Spinal cord (tissue), 10 donors: ENCODE results near the gene KCTD1. TPM values are rescaled to one million over a fixed set of nuclear protein-coding genes. Genes with fewer than 3 reads are reported as not detected.

ENCODE experiments used
- DNase-seq, 6 donors: peaks; one replicate each; pipeline versions ENCODE4 v3.0.0 to v3.0.0-alpha.2; 2013 to 2015; ENCODE audit warnings: low spot score in 6 of 6, low read depth in 4 of 6
- H3K27ac ChIP-seq: one replicate; pipeline ENCODE4 v1.5.1; 2013; ENCODE audit warnings: low read depth, low read length, control low read depth
- H3K27me3 ChIP-seq: one replicate; pipeline ENCODE4 v1.6.1; 2013; ENCODE audit warnings: low read length; ENCODE audit not compliant: control insufficient read depth, insufficient read depth
- H3K36me3 ChIP-seq: one replicate; pipeline ENCODE4 v1.6.1; 2013; ENCODE audit warnings: low read length; ENCODE audit not compliant: control insufficient read depth, insufficient read depth
- H3K4me1 ChIP-seq: one replicate; pipeline ENCODE4 v1.6.1; 2013; ENCODE audit warnings: low read length; ENCODE audit not compliant: control insufficient read depth, insufficient read depth
- H3K4me3 ChIP-seq: one replicate; pipeline ENCODE4 v1.5.1; 2013; ENCODE audit warnings: low read depth, low read length, control low read depth
- H3K9me3 ChIP-seq: one replicate; pipeline ENCODE4 v1.6.1; 2013; ENCODE audit warnings: low read length; ENCODE audit not compliant: control insufficient read depth, insufficient read depth
- WGBS: methylation state at CpG from one replicate; pipeline ENCODE4 v1.1.5; 2013; ENCODE audit warnings: missing lambda C conversion rate; ENCODE audit not compliant: insufficient coverage; 5-methylcytosine and 5-hydroxymethylcytosine counted together
- polyA plus RNA-seq, 2 donors: library from polyadenylated mRNA; unstranded; fragments of 120-200 nt; gene quantifications; one replicate each; pipeline ENCODE4 v1.2.1, GENCODE V29; 2013; ENCODE audit not compliant: insufficient read length in 2 of 2
- total RNA-seq, 2 donors: library from RNA; depleted of rRNA in 1 of 2; stranded (reverse); fragments of 120-200 nt in 1 of 2; fragments of >200 nt in 1 of 2; gene quantifications; one replicate each; pipeline versions ENCODE4 v1.2.3 to v1.2.4, GENCODE V29; 2013 to 2014
- donor health status: healthy.

KCTD1 gene
- total and polyA plus RNA-seq, 4 donors: 23.0 to 46.7 (median 33.9) TPM

DNA sequence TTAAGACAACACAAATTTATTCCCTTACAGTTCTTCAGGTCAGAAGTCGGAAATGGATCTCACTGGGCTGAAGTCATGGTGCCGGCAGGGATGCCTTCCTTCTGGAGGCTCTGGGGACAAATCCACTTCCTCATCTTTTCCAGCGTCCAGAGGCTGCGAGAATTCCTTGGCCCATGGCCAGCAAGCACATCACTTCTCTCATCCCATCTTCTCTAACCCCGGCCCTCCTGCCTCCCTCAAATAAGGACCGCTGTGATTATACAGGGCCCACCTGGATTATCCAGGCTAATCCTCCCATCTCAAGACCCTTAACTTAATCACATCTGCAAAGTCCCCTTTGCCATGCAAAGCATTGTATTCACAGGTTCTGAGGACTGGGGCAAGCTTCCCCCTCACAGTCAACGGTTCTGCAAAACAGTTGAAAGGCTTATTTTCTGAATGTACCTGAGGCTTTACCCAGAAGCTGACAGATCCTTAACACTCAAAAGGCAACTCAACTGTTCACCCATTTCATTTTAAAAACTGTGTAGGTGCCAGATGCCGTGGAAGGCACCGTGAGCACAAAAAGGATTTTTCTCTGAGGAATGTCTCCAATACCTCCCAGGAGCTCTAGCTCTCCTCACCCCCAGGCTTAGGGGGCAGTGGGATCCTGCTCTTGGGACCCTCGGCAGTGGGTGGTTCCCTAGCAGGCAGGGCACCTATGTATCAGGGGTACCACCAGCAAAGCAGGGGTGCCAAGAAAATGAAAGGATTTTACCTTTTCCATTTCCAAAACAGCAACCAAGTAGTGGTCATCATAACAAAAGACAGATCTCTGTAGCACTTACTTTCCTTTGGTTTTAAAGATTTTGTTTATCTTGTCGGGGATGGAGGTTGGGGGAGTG is 84.0 kb downstream of the KCTD1 start:
- Histone ChIP-seq H3K27me3 (no peaks in the 10 kb centered on the region), H3K27ac (no peak overlapping the region), H3K36me3 (peaks cover 18% of the 10 kb centered on the region), H3K4me1 (no peaks in the 10 kb centered on the region), H3K9me3 (no peaks in the 10 kb centered on the region), H3K4me3 (no peak overlapping the region)
- WGBS: 73% methylated on average over 11 of the region's 11 CpGs
- DNase-seq: no peak

DNA sequence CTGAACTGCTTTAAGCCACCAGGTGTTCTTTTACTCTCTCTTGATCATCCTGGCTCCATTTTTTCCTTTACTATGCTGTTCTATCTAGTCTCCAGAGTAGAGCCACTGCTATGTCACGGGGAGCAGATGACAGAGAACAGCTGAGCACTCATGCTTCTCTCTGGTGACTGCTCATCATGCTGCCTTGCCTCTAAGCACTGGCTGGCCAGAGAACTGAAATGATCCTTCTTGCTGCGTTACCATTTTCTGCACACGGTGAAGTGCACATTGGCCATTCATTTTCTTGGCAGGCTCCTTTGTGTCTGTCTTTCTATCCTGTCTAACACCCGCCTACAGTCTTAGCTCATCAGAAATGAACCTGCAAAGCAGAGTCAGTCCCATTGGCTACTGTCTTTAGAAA is 86.0 kb downstream of the KCTD1 start:
- H3K36me3 ChIP-seq: peaks cover 30% of the 10 kb centered on the region
- H3K27ac ChIP-seq: no peak overlapping the region
- no peaks in the 10 kb centered on the region for H3K27me3 ChIP-seq
- DNase-seq: no peak
- 53% methylated on average over 4 of the region's 4 CpGs for WGBS
- no peaks in the 10 kb centered on the region for H3K9me3 ChIP-seq
- H3K4me1 ChIP-seq: peaks cover 3% of the 10 kb centered on the region
- H3K4me3 ChIP-seq: no peak overlapping the region

DNA sequence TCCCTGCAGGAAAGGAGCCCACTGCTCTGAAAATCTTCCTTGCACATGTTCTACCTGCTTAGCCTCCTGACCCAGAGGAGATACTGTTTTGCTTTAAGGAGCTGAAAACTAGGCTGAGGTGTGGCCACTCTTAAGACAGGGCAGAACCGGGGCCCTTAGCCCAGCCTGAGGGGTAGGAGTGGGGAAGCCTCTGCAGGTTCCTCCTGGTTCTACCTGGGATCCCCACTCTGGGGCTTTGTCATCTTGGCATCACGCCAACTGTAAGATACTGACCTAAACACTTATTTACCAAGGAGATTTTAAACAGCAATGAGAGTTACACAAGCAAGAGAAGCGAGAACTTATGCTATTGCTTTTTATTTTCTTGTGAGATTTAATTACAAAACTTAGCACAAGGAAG is 86.9 kb downstream of the KCTD1 start:
- no peak for DNase-seq
- peaks cover 30% of the 10 kb centered on the region for H3K36me3 ChIP-seq
- H3K27ac ChIP-seq: no peak overlapping the region
- peaks cover 3% of the 10 kb centered on the region for H3K4me1 ChIP-seq
- H3K27me3 ChIP-seq: no peaks in the 10 kb centered on the region
- H3K9me3 ChIP-seq: no peaks in the 10 kb centered on the region
- no peak overlapping the region for H3K4me3 ChIP-seq
- WGBS: 83% methylated on average over 1 of the region's 3 CpGs

DNA sequence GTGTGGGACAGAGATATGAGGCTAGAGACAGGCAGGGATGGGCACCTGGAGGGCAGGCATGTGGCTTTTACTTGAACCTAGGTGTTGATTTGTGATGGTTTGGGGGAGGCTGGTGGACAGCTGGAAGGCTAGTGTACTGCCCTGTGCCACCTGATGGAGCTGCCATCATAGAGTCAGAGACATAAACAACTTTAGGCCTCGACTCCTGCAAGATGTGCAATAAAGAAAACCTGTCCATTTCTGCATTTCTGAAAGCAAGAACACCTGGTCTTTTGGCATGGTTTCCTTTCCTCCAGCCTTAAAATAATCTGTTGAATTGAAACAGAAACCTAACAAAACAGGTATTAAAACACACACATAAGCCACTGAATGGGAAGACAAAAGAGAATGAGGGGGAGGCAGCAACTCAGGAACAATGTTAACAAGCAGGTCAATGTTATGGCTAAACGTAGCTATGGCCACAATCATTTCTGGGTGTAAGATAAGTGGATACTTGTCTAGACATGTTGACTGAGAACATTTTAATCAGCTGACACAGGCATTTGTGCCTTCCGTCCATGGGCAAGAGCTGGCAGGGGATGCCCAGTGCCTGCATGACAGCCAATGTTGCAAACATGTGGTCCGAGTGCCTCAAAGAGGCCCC is 87.8 kb downstream of the KCTD1 start:
- Histone ChIP-seq H3K36me3 (peaks cover 29% of the 10 kb centered on the region), H3K4me1 (peaks cover 3% of the 10 kb centered on the region), H3K27ac (no peak overlapping the region), H3K9me3 (no peaks in the 10 kb centered on the region), H3K27me3 (no peaks in the 10 kb centered on the region), H3K4me3 (no peak overlapping the region)
- WGBS: 78% methylated on average over 4 of the region's 4 CpGs
- no peak for DNase-seq

DNA sequence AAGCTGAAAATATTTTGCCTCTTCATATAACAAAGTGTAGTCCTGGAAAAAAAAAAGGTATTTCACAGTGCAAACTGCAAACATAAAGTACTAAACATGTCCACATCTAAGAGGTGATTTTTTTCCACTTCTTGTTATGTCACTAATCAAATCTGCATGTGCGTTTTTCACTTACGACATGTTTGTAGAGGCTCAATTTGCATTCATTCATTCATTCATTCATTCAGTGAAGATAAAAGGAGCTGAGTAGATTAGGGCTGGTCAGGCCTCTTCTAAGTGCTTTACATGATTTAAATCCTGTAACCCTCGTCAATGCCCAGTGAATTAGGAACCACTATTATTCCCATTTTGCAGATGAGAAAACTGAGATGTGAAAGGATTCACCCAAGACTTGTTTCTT is 88.5 kb downstream of the KCTD1 start:
- peaks cover 3% of the 10 kb centered on the region for H3K4me1 ChIP-seq

GRCh38 chr18:26459340-26459739 is 89.0 kb downstream of the KCTD1 start:
- no peaks in the 10 kb centered on the region for H3K27me3 ChIP-seq
- DNase-seq: no peak
- H3K36me3 ChIP-seq: peaks cover 27% of the 10 kb centered on the region
- peaks cover 3% of the 10 kb centered on the region for H3K4me1 ChIP-seq
- no peaks in the 10 kb centered on the region for H3K9me3 ChIP-seq
- WGBS: 99% methylated on average over 10 of the region's 12 CpGs
- no peak overlapping the region for H3K27ac ChIP-seq
- no peak overlapping the region for H3K4me3 ChIP-seq

More for the DNA sequence above, 88.5 kb downstream of the KCTD1 start:
- H3K9me3 ChIP-seq: no peaks in the 10 kb centered on the region
- H3K27me3 ChIP-seq: no peaks in the 10 kb centered on the region
- H3K27ac ChIP-seq: no peak overlapping the region
- WGBS: no CpG with 5 or more reads among the region's 3 CpGs
- no peak overlapping the region for H3K4me3 ChIP-seq
- no peak for DNase-seq
- H3K36me3 ChIP-seq: peaks cover 25% of the 10 kb centered on the region

DNA sequence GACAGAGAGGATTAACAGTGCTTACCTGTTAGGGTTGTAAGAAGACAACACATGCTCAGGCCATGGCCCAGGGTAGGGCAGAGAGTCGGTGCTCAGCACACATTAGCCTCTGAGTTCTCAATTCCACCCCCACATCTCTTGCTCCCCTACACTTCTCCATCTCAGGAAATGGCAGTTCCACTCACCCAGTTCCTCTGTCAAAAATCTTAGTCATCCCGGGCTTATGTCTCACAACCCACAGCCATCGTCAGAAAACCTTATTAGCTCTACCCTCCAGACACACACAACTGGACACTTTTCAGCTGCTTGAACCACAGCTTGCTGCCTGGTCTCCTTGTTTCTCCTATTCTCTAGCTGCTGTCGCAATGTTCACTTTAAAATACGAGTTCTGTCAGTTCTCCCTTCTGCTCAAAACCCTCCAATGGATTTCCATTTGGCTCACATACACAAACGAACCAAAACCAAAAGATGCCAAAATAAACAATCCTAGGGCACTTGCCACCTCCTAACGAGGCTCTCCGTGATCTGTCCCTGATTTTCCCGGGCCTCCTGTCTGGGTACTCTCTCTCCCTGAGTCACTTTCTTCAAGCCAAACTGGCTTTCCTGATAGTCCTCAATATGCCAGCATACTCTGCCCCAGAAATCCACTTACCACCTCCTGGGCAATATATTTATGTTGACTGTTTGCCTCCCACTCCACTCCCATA is 89.7 kb downstream of the KCTD1 start:
- Histone ChIP-seq H3K9me3 (no peaks in the 10 kb centered on the region), H3K36me3 (peaks cover 28% of the 10 kb centered on the region), H3K4me1 (peaks cover 3% of the 10 kb centered on the region), H3K27ac (no peak overlapping the region), H3K4me3 (no peak overlapping the region), H3K27me3 (no peaks in the 10 kb centered on the region)
- DNase-seq: no peak
- WGBS: 79% methylated on average over 8 of the region's 9 CpGs

DNA sequence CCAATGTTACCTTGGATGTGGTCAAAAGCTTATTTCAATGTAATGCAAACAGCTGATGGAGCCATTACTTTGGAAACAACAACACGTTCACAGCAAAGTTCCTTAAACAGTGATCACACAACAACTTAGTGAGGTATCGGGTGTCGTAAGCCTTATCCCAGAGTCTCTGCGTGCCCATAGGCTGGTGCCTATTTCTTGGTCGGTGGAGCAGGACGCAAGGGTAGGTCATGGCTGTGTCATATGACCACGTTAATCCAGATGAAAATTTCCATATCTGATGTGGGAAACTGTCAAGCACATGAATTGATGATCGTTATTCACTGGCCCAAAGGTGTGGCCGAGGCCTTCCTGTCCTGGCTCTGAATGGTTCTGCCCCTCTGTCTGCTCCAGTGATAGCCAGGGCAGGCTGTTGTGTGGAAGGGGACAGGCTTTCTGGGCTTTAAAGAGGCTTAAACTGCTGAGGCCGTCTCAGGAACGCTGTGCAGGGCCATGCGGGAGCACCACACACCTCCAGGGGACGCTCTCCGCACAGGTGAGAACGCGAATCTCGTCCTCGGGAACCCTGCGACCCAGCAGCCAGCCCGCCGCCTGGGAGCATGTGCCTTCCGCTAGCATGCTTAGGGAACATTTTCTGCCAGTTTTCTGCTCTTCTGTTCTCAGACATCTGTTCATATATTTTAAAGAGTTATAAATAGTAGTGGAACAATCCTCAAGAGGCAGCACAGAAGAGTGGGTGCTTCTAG is 90.6 kb downstream of the KCTD1 start:
- WGBS: 59% methylated on average over 21 of the region's 22 CpGs
- H3K27me3 ChIP-seq: no peaks in the 10 kb centered on the region
- no peaks in the 10 kb centered on the region for H3K9me3 ChIP-seq
- peaks cover 3% of the 10 kb centered on the region for H3K4me1 ChIP-seq
- no peak overlapping the region for H3K4me3 ChIP-seq
- peak in 2 of 6 donors; percentile 39 to 65 for DNase-seq
- no peak overlapping the region for H3K27ac ChIP-seq
- peaks cover 28% of the 10 kb centered on the region for H3K36me3 ChIP-seq

GRCh38 chr18:26457195-26457594 is 91.2 kb downstream of the KCTD1 start:
- Histone ChIP-seq H3K27me3 (no peaks in the 10 kb centered on the region), H3K9me3 (no peaks in the 10 kb centered on the region), H3K4me3 (no peak overlapping the region), H3K27ac (no peak overlapping the region), H3K36me3 (peaks cover 28% of the 10 kb centered on the region), H3K4me1 (peaks cover 3% of the 10 kb centered on the region)
- WGBS: 60% methylated on average over 1 of the region's 4 CpGs
- no peak for DNase-seq
